Measurements from ENCODE around the gene ATP2A1. TPM values are rescaled to one million over a fixed set of nuclear protein-coding genes. Genes with fewer than 3 reads are reported as not detected.

The ATP2A1 gene
- total and polyA plus RNA-seq, 9 donors: 0.15 to 2.5 (median 0.53) TPM

DNA sequence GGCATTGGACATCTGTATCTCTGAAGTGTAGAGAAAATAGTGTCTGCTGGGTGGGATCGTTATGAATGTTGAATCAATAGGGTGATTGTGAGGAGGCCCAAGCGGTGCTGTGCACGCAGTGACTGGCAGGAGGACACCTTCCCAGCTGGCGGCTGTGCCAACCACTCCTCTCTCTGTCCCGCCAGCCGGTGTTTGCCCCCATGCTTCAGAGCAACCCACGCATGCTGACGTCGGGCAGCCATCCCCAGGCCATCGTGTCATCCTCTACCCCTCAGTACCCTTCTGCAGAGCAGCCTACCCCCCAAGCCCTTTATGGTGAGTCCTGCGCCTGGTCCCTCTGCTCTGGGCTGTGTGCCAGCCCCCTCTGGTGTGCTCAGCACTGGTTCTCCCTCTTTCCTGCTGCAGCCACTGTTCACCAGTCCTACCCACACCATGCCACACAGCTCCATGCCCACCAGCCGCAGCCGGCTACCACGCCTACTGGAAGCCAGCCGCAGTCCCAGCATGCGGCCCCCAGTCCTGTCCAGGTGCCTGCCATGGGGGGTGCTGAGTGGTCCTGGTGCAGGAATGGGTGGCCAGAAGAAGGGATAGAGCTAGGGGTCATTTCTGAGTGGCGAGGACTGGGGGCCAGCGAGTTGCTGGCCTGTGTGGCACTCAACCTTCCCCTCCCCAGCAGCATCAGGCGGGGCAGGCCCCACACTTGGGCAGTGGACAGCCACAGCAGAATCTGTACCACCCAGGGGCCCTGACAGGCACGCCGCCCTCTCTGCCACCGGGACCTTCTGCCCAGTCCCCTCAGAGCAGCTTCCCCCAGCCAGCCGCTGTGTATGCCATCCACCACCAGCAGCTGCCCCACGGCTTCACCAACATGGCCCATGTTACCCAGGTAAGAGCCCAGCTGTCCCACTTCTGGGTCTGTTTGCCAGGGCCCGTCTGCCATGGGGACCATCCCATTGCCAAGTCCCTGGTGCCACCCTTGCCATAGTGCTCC, 43.1 kb upstream of the ATP2A1 start:
- Histone ChIP-seq H3K9me3 (no peaks in the 10 kb centered on the region), H3K4me3 (no peak overlapping the region), H3K27ac (no peak overlapping the region), H3K27me3 (no peaks in the 10 kb centered on the region), H3K4me1 (ENCODE audit: insufficient read depth) (no peaks in the 10 kb centered on the region), H3K36me3 (no peaks in the 10 kb centered on the region)
- TF ChIP-seq POLR2A (IDR thresholded peaks at IDR 0.05) (no peak), EP300 (IDR thresholded peaks at IDR 0.05) (no peak)
- TF ChIP-seq, protein P1, sequence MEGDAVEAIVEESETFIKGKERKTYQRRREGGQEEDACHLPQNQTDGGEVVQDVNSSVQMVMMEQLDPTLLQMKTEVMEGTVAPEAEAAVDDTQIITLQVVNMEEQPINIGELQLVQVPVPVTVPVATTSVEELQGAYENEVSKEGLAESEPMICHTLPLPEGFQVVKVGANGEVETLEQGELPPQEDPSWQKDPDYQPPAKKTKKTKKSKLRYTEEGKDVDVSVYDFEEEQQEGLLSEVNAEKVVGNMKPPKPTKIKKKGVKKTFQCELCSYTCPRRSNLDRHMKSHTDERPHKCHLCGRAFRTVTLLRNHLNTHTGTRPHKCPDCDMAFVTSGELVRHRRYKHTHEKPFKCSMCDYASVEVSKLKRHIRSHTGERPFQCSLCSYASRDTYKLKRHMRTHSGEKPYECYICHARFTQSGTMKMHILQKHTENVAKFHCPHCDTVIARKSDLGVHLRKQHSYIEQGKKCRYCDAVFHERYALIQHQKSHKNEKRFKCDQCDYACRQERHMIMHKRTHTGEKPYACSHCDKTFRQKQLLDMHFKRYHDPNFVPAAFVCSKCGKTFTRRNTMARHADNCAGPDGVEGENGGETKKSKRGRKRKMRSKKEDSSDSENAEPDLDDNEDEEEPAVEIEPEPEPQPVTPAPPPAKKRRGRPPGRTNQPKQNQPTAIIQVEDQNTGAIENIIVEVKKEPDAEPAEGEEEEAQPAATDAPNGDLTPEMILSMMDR (IDR thresholded peaks at IDR 0.05): no peak
- 90 to 92% (median 91%) methylated on average over 25 of the region's 25 CpGs for WGBS, 3 donors
- intact Hi-C loops (cut with DNase I): no loop called here
- no peak for DNase-seq

DNA sequence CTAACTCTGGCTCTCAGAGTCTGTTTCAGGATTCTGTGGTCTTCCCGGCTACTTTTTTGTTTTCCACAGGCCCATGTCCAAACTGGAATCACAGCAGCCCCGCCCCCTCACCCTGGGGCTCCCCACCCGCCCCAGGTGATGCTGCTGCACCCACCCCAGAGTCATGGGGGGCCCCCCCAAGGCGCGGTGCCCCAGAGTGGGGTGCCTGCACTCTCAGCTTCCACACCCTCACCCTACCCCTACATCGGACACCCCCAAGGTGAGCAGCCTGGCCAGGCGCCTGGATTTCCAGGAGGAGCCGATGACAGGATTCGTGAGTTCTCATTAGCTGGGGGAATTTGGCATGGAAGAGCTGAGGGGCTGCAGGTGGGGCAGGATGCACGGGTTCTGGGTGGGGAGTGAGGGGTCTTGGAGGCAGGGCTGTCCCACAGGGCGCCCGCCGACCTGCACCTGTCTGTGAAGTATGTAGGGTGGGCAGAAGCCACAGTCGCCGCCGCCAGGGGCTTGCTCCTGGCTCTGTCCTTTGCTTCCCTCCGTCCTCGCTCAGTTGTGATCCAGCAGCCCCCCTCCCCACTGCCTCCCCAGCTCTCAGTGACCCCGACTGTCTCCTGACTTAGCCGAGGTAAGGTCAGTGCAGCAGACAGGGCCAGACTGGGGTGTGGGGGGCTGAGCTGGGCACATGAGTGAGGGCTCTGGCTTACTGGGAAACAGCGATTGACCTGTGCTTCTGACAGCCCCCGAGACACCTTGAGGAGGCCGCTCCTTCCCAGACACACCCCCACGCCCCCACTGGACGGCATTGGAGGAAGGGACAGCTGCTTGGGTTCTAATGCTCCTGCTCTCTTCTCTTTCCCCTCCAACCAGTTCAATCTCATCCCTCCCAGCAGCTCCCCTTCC, 42.2 kb upstream of the ATP2A1 start:
- Histone ChIP-seq H3K27ac (no peak overlapping the region), H3K4me3 (no peak overlapping the region), H3K9me3 (no peaks in the 10 kb centered on the region), H3K27me3 (no peaks in the 10 kb centered on the region), H3K36me3 (no peaks in the 10 kb centered on the region), H3K4me1 (ENCODE audit: insufficient read depth) (no peaks in the 10 kb centered on the region)
- intact Hi-C loops (cut with DNase I): no loop called here
- DNase-seq: no peak
- TF ChIP-seq, protein P1 (IDR thresholded peaks at IDR 0.05): no peak
- 87 to 88% (median 88%) methylated on average over 25 of the region's 25 CpGs for WGBS, 3 donors

DNA sequence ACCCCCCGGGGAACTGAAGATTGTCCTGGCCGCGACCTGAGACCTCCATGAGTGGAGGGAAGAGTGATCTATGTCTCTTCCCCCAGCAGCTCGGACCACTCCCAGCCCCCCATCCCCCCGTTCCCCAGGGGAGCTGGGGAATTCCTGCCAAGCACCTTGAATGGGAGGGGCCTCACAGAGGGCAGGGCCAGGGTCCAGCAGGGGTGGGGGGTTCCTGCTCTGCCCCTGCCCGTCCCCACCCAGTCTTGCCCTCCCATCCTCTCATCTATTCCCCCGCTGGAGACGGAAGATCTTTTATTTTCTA, 41.6 kb upstream of the ATP2A1 start:
- Histone ChIP-seq H3K4me3 (no peak overlapping the region), H3K4me1 (ENCODE audit: insufficient read depth) (no peaks in the 10 kb centered on the region), H3K36me3 (no peaks in the 10 kb centered on the region), H3K27ac (no peak overlapping the region), H3K9me3 (no peaks in the 10 kb centered on the region), H3K27me3 (no peaks in the 10 kb centered on the region)
- DNase-seq: no peak
- 75 to 78% (median 78%) methylated on average over 8 of the region's 8 CpGs for WGBS, 3 donors
- TF ChIP-seq POLR2A (IDR thresholded peaks at IDR 0.05) (no peak), EP300 (IDR thresholded peaks at IDR 0.05) (no peak)
- TF ChIP-seq, protein P1 (IDR thresholded peaks at IDR 0.05): no peak
- intact Hi-C loops (cut with DNase I): no loop called here

DNA sequence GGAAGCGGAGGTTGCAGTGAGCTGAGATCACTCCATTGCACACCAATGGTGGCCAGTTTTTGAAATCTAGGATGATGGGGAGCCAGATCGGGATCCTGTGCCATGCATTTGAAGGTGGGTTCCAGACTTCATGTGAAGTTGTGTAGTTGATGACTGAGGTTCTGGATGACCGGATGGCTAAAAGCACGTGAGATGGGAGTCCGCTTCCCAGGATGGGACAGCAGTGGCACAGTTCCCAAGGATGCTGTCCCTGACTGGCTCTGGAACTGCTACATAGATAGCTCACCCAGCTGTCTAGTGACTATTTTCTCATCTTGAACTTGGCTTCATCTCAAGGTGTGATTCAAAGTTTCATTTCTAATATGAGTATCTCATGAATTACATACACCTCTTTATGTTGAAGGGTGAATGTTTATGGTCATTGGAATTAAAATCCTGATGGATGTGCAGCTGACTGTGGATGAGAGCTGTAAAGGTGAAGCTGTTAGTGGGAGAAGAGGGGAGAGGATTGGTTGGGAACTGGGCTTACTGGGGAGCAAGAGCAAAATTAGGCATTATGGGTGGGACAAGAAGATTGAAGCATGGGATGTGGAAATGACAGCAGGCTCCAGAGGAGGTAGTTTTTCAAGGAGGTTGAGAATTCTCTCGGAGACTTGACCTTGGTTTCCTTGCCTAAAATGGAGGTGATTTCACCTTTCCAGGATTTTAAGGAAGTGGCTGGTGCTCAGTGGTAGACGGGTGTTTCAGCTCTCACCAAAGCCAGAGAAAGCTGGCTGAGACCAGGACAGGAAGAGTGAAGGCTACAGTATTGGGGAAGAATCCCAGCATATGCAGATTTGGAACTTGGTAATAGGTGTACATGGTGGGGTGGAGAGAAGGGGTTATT, 40.4 kb upstream of the ATP2A1 start:
- Histone ChIP-seq H3K36me3 (no peaks in the 10 kb centered on the region), H3K4me3 (no peak overlapping the region), H3K9me3 (no peaks in the 10 kb centered on the region), H3K27ac (no peak overlapping the region), H3K27me3 (no peaks in the 10 kb centered on the region), H3K4me1 (ENCODE audit: insufficient read depth) (no peaks in the 10 kb centered on the region)
- intact Hi-C loops (cut with DNase I): no loop called here
- DNase-seq: no peak
- TF ChIP-seq, protein P1 (IDR thresholded peaks at IDR 0.05): no peak
- TF ChIP-seq POLR2A (IDR thresholded peaks at IDR 0.05) (no peak), EP300 (IDR thresholded peaks at IDR 0.05) (no peak)
- 81 to 85% (median 82%) methylated on average over 7 of the region's 7 CpGs for WGBS, 3 donors
